Muscle of arm (tissue), 12 donors: Measurements from ENCODE around the gene PRSS12. TPM values are rescaled to one million over a fixed set of nuclear protein-coding genes. Genes with fewer than 3 reads are reported as not detected.

Source experiments
- DNase-seq: peaks from one replicate; pipeline ENCODE4 v3.0.0-alpha.2; 2013
- polyA plus RNA-seq, 12 donors: library from polyadenylated mRNA; unstranded; fragments of 120-200 nt; gene quantifications; one replicate each; pipeline ENCODE4 v1.2.1, GENCODE V29; 2013; ENCODE audit not compliant: insufficient read length in 12 of 12

The PRSS12 gene
- polyA plus RNA-seq, 12 donors = 3.9 to 20.0 (median 8.9) TPM; not detected in 1

GRCh38 chr4:118361192-118361591 is 8.4 kb upstream of the PRSS12 start:
- no peak for DNase-seq

- DNase-seq = no peak
Observed at GRCh38 chr4:118360106-118360505, 7.3 kb upstream of the PRSS12 start.

GRCh38 chr4:118357601-118358000 is 4.8 kb upstream of the PRSS12 start:
- DNase-seq = peak; percentile 35

- DNase-seq = no peak
Observed at GRCh38 chr4:118356731-118357130, 3.9 kb upstream of the PRSS12 start.

- no peak for DNase-seq
Observed at GRCh38 chr4:118356111-118356510, 3.3 kb upstream of the PRSS12 start.

GRCh38 chr4:118354913-118355312 is 2.1 kb upstream of the PRSS12 start:
- DNase-seq = no peak

GRCh38 chr4:118353534-118354030 is 779 bp upstream of the PRSS12 start:
- no peak for DNase-seq

- peak; percentile 30 for DNase-seq
Observed at GRCh38 chr4:118351851-118352827, 664 bp downstream of the PRSS12 start.

- no peak for DNase-seq
Observed at GRCh38 chr4:118350961-118351360, 1.8 kb downstream of the PRSS12 start.

- no peak for DNase-seq
Observed at GRCh38 chr4:118348886-118349285, 3.9 kb downstream of the PRSS12 start.

- no peak for DNase-seq
Observed at GRCh38 chr4:118346495-118346894, 6.3 kb downstream of the PRSS12 start.

- DNase-seq = no peak
Observed at GRCh38 chr4:118345813-118346212, 7.0 kb downstream of the PRSS12 start.

GRCh38 chr4:118344801-118345200 is 8.0 kb downstream of the PRSS12 start:
- no peak for DNase-seq

GRCh38 chr4:118343501-118343900 is 9.3 kb downstream of the PRSS12 start:
- no peak for DNase-seq

GRCh38 chr4:118340109-118340508 is 12.7 kb downstream of the PRSS12 start:
- peak; percentile 43 for DNase-seq

GRCh38 chr4:118338981-118339765 is 13.6 kb downstream of the PRSS12 start:
- DNase-seq = no peak

- DNase-seq = no peak
Observed at GRCh38 chr4:118338518-118338917, 14.3 kb downstream of the PRSS12 start.

GRCh38 chr4:118337954-118338353 is 14.8 kb downstream of the PRSS12 start:
- DNase-seq = no peak

GRCh38 chr4:118335774-118336173 is 17.0 kb downstream of the PRSS12 start:
- DNase-seq = no peak

- DNase-seq = peak; percentile 35
Observed at GRCh38 chr4:118335324-118335723, 17.5 kb downstream of the PRSS12 start.

GRCh38 chr4:118331352-118331751 is 21.5 kb downstream of the PRSS12 start:
- no peak for DNase-seq

- DNase-seq = no peak
Observed at GRCh38 chr4:118329849-118330248, 23.0 kb downstream of the PRSS12 start.
